ENCODE results near the gene PGAM5. TPM values are rescaled to one million over a fixed set of nuclear protein-coding genes. Genes with fewer than 3 reads are reported as not detected.

PGAM5 gene
- 24.3 and 27.5 TPM in 2 replicates for total RNA-seq (2014; rRNA removed; shearing (Covaris generic))

GRCh38 chr12:132710405-132711079 is at the start of gene PGAM5:
TSS of gene PGAM5 (plus strand) at chr12:132710842. CDS start at chr12:132710877, 35 bp downstream.
- DNase-seq (ENCODE audit: low read depth): peak; percentile 74

GRCh38 chr12:132660996-132661395 is 49.6 kb upstream of the PGAM5 start:
- DNase-seq (ENCODE audit: low read depth): no peak

GRCh38 chr12:132661972-132662371 is 48.7 kb upstream of the PGAM5 start:
- DNase-seq (ENCODE audit: low read depth): no peak

DNA sequence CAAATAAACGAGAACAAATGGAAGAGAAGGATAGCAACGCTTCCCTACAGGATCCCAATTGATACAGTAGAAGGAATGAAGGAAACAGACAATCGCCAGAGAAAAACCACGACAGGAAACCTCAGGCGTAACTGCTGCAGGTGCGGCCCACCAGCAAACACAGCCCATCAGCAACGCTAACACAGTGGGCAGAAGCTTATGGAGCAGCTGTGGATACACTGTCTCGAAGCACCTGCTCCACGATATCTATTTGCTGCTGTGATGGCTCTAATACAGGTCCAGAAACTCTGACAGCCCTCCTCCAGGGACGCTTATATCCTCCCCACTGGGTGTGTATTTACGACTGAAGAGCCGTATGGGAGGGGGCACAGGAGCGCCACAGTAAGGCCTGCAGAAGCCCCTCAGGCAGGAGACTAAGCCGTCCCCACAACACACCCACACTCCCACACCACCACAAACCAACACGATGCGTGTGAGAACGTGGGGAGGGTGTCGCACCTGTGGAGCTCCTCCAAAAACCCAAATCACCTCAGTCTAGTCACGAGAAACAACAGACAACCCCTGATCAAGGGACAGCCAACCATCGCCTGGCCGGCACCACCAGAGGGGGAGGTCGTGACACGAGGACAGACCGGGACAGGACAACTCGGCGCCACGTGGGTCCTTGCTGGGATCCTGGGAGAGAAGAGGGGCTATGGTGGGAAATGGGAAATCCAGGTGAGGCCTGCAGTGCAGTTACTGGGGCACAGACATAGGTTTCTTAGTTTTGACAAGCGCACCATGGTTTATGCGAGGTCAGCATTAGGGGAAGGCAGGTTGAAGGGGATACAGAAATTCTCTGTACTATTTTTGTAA is 47.5 kb upstream of the PGAM5 start:
- DNase-seq (ENCODE audit: low read depth): no peak

GRCh38 chr12:132664206-132665148 is 46.2 kb upstream of the PGAM5 start:
- DNase-seq (ENCODE audit: low read depth): no peak

DNA sequence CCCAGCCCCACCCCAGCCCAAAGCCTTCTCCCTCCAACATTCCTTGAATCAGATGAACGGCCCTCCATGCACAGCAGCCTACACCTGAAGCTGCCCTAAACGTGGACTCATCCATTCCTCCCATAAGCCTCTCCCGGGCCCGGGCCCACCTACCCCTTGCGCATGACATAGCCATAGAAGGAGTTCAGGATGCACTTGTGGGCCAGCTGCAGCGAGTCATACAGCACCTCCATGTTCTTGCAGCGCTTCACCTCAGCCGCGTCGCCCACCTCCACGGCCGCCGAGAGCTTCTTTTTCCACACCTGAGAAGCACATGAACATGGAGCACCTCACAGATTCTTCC is 45.5 kb upstream of the PGAM5 start:
- DNase-seq (ENCODE audit: low read depth): no peak

DNA sequence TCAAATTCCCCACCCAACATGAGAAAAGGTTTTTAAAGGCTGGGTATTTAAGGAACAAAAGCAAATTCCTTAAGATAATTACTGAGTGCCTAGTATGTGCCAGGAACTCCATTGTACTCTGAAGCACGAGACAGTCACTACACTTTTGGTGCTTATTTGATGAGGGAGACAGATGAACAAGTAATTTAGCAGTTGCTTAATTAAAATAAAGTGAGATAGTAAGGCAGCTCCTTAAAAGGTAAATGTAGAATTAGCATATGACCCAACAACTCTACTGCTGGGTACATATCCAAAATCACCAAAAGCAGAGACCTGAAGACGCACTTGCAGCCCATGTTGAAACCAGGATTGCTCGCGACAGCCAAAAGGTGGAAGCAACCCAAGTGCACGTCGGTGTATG is 44.8 kb upstream of the PGAM5 start:
- no peak for DNase-seq (ENCODE audit: low read depth)

DNA sequence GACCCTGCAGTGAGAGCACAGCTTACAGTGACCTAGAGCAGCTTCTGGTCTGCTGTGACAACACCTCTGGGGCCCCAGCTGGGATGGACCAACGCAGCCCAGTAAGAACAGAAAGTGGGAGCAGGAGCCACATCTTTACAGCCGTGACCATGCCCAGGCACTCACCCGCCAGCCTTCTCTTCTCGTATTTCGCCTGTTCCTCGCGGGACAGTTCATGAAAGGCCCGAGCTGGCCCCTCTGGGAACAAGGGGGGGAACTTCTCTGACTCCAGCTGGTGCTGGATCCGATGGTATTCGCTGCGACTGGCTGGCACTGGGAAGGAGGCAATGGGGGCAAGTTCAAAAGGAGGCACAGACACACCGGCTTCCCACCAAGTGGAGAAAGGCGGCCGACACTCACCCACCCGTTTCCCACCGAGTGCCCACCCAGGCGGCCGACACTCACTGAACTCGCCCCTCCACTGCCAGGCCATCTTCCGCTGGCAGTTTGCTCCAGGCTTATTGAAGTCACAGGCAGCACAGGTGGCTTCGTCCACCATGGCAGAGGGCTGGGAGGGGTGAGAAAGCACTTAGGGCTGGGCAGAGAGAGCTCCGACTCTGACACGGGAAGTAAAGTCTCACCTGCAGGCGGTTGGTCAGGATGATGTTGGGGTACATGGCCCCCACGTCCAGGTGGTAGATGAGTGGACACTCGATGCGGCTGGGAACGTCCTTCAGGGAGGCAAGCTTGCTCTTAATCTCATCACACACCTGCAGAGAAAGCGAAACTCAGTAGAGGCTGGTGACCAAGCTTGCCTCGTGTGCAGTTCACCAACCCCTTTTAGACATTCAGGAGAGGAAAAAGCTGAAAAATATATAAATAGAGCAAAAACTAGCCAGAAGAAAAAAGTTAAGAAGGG is 42.2 kb upstream of the PGAM5 start:
- no peak for DNase-seq (ENCODE audit: low read depth)

GRCh38 chr12:132669166-132669879 is 41.3 kb upstream of the PGAM5 start:
- no peak for DNase-seq (ENCODE audit: low read depth)

DNA sequence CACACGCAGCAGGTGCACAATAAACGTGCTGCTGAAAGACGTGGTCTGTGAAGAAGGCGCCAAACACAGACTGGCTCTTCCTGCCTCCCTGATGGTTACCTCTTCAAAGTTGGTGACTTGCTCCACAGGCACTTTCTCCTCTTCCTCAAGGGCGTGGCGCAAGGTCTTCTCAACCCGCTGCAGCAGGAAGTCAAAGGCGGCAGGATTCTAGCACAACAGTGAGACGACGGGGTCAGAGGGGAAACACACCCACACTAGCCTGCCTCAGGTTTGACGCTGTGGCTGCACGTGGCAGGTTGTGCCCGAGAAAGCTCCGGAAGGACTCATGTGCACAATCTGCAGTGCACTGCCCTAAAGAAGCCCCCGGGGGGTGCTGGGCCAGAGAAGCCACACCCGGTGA is 38.5 kb upstream of the PGAM5 start:
- DNase-seq (ENCODE audit: low read depth): no peak

- DNase-seq (ENCODE audit: low read depth): no peak
Observed at GRCh38 chr12:132672678-132673077, 38.0 kb upstream of the PGAM5 start.

DNA sequence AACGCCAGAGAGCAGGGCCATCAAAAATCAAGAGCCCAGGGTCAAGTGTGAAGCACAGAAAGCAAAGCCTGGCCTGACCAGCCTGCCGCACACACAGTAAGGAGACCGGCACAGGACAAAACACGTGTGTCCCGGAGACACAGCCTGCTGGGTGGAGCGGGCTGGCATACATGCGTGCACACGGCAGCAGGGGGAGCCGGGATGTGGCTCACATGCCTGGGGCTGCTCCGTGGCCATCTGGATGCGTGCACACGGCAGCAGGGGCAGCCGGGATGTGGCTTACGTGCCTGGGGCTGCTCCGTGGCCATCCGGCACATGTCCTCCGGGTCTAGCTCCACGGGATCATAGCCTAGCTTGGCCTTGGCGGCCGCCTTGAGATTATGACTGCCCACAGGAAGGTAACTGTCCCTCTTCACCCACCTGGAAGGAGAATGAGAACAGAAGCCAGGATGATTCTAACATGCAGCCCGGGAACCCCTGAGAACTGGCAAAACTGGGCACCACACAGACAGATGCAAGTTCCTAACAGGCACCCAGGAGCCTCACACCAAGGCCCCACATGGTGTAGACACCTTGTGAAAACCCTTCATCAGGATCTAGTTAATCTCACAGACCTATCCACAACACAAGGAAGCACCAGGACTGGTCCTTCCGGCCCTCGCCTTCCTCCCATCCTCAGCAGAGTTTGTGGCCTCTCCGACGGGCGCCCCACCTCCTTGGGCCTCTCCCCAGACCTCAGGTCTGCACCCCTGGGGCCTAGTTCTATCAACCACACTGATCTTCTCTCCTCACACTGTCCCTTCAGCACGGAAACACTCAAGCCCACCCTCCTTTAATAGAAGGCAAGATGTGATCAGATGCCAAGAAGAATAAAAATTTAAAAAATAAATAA is 37.1 kb upstream of the PGAM5 start:
- DNase-seq (ENCODE audit: low read depth): no peak

GRCh38 chr12:132674561-132674960 is 36.1 kb upstream of the PGAM5 start:
- no peak for DNase-seq (ENCODE audit: low read depth)

- no peak for DNase-seq (ENCODE audit: low read depth)
Observed at GRCh38 chr12:132675757-132676432, 34.7 kb upstream of the PGAM5 start.

DNA sequence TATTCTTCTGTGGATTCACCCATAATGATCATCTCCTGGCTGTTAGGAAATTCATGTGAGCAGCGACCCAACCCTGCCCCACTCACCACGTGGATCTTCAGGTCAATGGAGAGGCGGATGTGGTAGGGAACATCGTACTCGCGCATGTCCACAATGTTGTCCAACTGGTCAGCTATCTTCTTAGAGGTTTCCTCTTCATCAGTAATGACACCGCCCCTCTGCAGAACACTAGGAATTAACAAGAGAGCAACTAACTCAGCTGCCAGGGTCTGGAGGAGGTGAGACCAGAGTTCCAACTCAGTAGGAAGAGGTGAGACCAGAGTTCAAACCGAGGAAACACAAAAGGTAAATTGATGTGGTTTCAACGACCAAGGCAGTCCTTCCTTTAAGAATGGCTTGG is 33.1 kb upstream of the PGAM5 start:
- DNase-seq (ENCODE audit: low read depth): no peak

DNA sequence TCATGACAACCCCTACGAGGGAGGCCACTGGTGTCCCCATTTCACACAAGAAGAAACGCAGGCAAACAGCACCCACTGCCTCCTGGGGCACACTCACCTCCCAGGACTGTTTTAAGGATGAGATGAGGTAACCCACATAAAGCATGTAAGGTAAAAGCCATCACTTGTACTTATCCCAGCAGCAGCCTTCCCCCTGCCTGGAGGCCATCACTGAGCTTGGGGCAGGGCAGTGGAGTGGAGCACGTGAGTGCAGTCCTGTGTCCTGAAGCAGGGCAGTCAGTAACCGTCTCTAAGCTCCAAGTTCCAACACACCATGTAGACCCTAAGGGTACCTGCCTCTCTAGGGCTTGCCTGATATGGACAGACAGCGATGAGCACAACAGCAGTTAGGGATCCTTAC is 25.2 kb upstream of the PGAM5 start:
- no peak for DNase-seq (ENCODE audit: low read depth)

- DNase-seq (ENCODE audit: low read depth): peak; percentile 29
Observed at GRCh38 chr12:132686825-132687210, 23.8 kb upstream of the PGAM5 start.

DNA sequence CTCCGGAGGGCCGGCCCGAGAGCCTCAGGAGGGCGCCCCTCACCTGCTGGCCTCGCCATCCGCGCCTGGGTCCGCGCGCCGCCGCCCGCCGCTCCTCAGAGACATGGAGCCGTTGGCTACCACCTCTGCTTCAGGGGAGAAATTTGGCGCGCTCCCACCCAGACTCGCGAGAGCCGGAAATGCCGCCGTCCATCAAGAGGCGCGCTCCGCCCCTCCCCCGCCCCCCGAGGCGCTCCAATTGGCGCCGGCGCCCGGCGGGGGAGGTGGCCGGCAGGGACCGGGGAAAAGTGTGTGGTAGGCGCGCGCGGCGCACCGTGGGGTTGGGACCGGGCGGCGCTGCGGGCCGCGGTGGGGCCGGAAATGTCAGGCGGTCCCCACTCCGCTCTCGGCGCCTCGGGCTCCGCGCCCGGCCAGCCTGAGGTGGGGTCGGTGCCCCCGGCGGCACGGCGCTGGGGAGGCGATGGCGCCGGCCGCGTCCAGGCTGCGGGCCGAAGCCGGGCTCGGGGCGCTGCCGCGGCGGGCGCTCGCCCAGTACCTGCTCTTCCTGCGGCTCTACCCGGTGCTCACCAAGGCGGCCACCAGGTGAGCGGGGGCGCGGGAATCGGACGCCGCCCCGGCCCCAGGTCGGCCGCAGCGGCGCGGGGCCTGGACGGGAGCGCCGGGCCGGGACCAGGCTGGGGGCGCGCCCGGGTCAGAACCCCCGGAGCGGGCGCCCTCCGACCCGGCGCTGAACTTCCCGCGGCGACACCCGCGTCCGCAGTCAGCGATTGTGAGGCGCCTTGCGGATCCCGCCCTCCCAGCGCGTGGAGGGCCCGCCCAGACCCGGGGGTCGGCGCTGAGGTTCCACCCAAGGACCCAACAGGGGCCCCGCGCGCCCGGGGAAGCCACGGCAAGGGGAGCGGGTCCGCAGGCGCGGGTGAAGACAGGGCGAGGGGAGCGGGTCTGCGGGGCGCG is 23.2 kb upstream of the PGAM5 start, which contains the start of the genes POLE and PXMP2:
POLE (minus strand) TSS at position 132 of the 954 bp plus-strand sequence; CDS start at position 105, 27 bp downstream.
PXMP2 (plus strand) TSS at position 377 of the 954 bp plus-strand sequence; CDS start at position 461, 84 bp downstream.
- DNase-seq (ENCODE audit: low read depth): peak; percentile 92
